ENCODE data around the gene CYSRT1.

DNA sequence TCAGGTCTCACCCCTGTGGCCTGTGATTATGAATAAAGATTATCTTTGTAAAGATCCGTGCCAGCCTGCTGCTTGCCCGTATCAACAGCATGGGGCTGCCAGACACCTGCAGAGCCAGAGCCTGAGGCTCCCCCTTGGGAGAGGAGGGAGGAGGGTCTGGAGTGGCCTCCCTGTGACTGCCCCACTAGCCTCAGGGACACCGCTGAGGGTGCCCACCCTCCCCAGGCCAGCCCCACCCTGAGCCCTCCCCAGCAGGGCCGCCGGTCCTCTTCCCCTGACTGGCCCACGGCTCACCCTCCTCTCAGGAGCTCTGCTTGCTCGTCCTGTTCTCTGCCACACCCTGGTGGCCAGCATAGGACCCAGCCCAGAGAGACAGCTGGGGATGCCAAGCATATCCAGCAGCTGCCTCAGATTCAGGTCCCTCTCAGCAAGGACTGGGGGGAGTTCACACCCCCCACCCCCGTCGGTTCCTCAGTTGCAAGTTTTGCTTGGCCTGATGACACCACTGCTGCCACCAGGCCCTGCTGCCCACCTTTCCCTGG is 34.6 kb upstream of the CYSRT1 start:
- TF ChIP-seq POLR2A (IDR thresholded peaks at IDR 0.05) (no peak), CTCF (IDR thresholded peaks at IDR 0.05) (no peak)
